Fibroblast of lung (primary cell): ENCODE data around the gene DPYD. TPM values are rescaled to one million over a fixed set of nuclear protein-coding genes. Genes with fewer than 3 reads are reported as not detected.

Experiments
- DNase-seq, 2 donors: peaks; one replicate each; pipeline versions ENCODE4 v3.0.0 to v3.0.0-alpha.2; 2010; ENCODE audit warnings: low read depth in 2 of 2
- H2AFZ ChIP-seq: 2 replicates; pipeline ENCODE4 v1.5.1; 2012; ENCODE audit warnings: low read length, control low read depth, inconsistent platforms
- H3K27ac ChIP-seq: 2 replicates; pipeline ENCODE4 v1.5.1; 2011; ENCODE audit warnings: low read length, control low read depth; ENCODE audit not compliant: insufficient read depth
- H3K27me3 ChIP-seq: 2 replicates; pipeline ENCODE4 v1.5.1; 2011; ENCODE audit warnings: mild to moderate bottlenecking, low read length; ENCODE audit not compliant: control insufficient read depth, insufficient read depth
- H3K36me3 ChIP-seq: 2 replicates; pipeline ENCODE4 v1.5.1; 2011; ENCODE audit warnings: low read length; ENCODE audit not compliant: control insufficient read depth, insufficient read depth
- H3K4me1 ChIP-seq: 2 replicates; pipeline ENCODE4 v1.5.1; 2011; ENCODE audit warnings: low read length; ENCODE audit not compliant: control insufficient read depth, insufficient read depth; ENCODE audit errors: extremely low read depth
- H3K4me2 ChIP-seq: 2 replicates; pipeline ENCODE4 v1.5.1; 2011; ENCODE audit warnings: low read length, control low read depth; ENCODE audit not compliant: insufficient read depth; ENCODE audit errors: extremely low read depth
- H3K4me3 ChIP-seq, 4 experiments: fragments of 200-600 bp in 1 of 4; sonication (generic) in 1 of 4; replicated peaks in 1 of 4; 2 replicates each; pipeline ENCODE4 v1.5.1; 2011 to 2016; ENCODE audit warnings: low read length in 4 of 4, low read depth in 3 of 4, mild to moderate bottlenecking in 3 of 4, control low read depth in 2 of 4, inconsistent platforms in 1 of 4, mixed read lengths in 1 of 4; ENCODE audit not compliant: insufficient read depth in 1 of 4; ENCODE audit errors: control extremely low read depth in 1 of 4
- H3K79me2 ChIP-seq: 2 replicates; pipeline ENCODE4 v1.5.1; 2012; ENCODE audit warnings: mild to moderate bottlenecking, low read length, inconsistent platforms; ENCODE audit not compliant: control insufficient read depth, insufficient read depth
- H3K9ac ChIP-seq: 2 replicates; pipeline ENCODE4 v1.5.1; 2011; ENCODE audit warnings: mild to moderate bottlenecking, low read length, control low read depth; ENCODE audit not compliant: insufficient read depth
- H3K9me3 ChIP-seq: 2 replicates; pipeline ENCODE4 v1.5.1; 2012; ENCODE audit warnings: low read depth, low read length; ENCODE audit not compliant: control insufficient read depth, insufficient read depth
- H4K20me1 ChIP-seq: 2 replicates; pipeline ENCODE4 v1.5.1; 2011; ENCODE audit warnings: low read length; ENCODE audit not compliant: control insufficient read depth, insufficient read depth; ENCODE audit errors: extremely low read depth
- CTCF ChIP-seq, 2 donors: IDR thresholded peaks in 1 of 2; conservative IDR thresholded peaks in 1 of 2; 1 replicate in 1 of 2; 2 replicates in 1 of 2; pipeline ENCODE4 v1.5.1; 2011 to 2012; ENCODE audit warnings: low read length in 2 of 2, control low read depth in 1 of 2, inconsistent platforms in 1 of 2, low read depth in 1 of 2, mild to moderate bottlenecking in 1 of 2
- EZH2 ChIP-seq: IDR thresholded peaks from 2 replicates; pipeline ENCODE4 v1.5.1; 2012; ENCODE audit warnings: low read length, control low read depth, mild to moderate bottlenecking; ENCODE audit errors: missing control alignments
- polyA plus RNA-seq, 2 donors: library from polyadenylated mRNA; depleted of rRNA in 1 of 2; stranded (reverse) in 1 of 2; unstranded in 1 of 2; fragments of >200 nt; gene quantifications; 2 replicates each; pipeline ENCODE4 v1.2.1, GENCODE V29; 2011 to 2012; ENCODE audit warnings: missing spikeins in 1 of 2
- total RNA-seq: library from RNA; depleted of rRNA; stranded (reverse); fragments of >200 nt; gene quantifications from 2 replicates; pipeline ENCODE4 v1.2.1, GENCODE V29; 2014

The DPYD gene
- total and polyA plus RNA-seq, 2 donors (not counting 1 experiment from before 2014, with no cell fraction given) = 32.0 to 63.1 TPM

DNA sequence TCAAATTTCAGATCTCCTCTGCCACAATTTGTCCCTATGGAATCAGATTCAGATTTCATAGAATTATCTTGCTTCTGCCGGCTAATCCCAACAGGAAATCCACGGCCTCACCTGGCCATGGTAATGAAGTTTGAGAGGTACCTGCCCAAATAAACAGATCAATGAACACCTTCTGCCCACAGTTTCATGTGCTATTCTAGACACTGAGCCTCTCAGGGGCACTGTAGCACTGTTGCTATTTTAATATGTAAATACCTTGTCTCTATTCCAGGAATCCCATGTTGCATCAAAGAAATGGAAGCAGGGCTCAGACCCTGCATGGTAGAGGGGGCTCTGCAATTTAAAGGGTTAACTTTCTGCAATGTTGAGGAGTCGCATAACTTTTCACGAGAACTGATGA lies 606.1 kb downstream of the DPYD start:
- Histone ChIP-seq H3K36me3 (no peaks in the 10 kb centered on the region), H2AFZ (no peak overlapping the region)
- TF ChIP-seq EZH2 = no peak
- no peak for TF ChIP-seq CTCF (conservative IDR thresholded peaks at IDR 0.05 in 1 of 2, IDR thresholded peaks at IDR 0.05 in 1 of 2; ENCODE audit: low read depth in 1 of 2, low read length in 2 of 2)

DNA sequence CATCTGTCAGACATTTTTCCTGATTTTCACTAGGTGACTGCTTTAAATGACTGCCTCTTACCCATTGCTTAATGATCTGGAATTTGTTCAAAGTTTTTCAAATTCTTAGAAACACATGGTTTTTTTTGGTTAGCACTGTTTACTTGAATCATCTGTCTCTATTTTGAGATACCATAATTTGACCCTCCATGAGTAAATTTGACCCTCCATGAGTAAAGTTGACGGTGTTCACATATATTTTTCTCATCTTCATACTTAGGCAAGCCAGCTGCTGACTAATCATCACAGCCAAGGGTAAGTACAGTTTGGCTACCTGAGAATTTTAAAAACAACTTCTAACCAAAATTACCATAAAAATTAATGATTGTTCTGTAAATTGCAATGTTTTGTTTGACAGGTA lies 612.7 kb downstream of the DPYD start:
- H3K9me3 ChIP-seq = no peaks in the 10 kb centered on the region
- no peak for TF ChIP-seq CTCF (conservative IDR thresholded peaks at IDR 0.05 in 1 of 2, IDR thresholded peaks at IDR 0.05 in 1 of 2; ENCODE audit: low read depth in 1 of 2, low read length in 2 of 2)
- no peak for TF ChIP-seq EZH2
- no peak overlapping the region for H3K9ac ChIP-seq
- H3K4me1 ChIP-seq = no peaks in the 10 kb centered on the region
- no peaks in the 10 kb centered on the region for H3K27me3 ChIP-seq
- no peaks in the 10 kb centered on the region for H3K36me3 ChIP-seq
- H3K27ac ChIP-seq = no peak overlapping the region
- no peaks in the 10 kb centered on the region for H4K20me1 ChIP-seq
- DNase-seq = peak; percentile 36 to 82
- no peak overlapping the region for H3K4me2 ChIP-seq
- no peak overlapping the region for H3K4me3 ChIP-seq
- no peak overlapping the region for H2AFZ ChIP-seq
- no peaks in the 10 kb centered on the region for H3K79me2 ChIP-seq

More for the DNA sequence above, 606.1 kb downstream of the DPYD start:
- H4K20me1 ChIP-seq = no peaks in the 10 kb centered on the region
- H3K4me2 ChIP-seq = no peak overlapping the region
- H3K4me3 ChIP-seq = no peak overlapping the region
- DNase-seq = no peak
- no peaks in the 10 kb centered on the region for H3K27me3 ChIP-seq
- H3K4me1 ChIP-seq = no peaks in the 10 kb centered on the region
- no peak overlapping the region for H3K9ac ChIP-seq
- no peaks in the 10 kb centered on the region for H3K9me3 ChIP-seq
- no peak overlapping the region for H3K27ac ChIP-seq
- H3K79me2 ChIP-seq = no peaks in the 10 kb centered on the region

DNA sequence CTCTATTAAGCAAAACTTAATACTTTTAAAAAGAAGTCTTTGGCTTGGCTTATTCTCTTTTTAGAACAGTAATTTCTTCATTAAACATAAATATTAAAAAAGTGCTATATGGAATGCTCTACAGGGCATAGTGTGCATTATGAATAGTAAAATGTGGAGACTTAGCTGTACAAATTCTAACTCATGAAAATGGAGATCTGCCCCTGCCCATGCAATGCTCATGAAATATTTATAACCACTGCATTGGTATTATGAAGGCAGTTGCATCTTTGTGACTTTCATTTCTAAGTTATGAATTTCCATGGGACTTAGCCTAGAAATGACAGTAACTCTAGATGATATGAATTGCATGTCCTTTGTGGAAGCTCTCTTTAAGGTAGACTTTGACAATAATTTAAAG lies 613.3 kb downstream of the DPYD start:
- Histone ChIP-seq H3K79me2 (no peaks in the 10 kb centered on the region), H3K27ac (no peak overlapping the region), H2AFZ (no peak overlapping the region), H3K4me2 (no peak overlapping the region), H3K27me3 (no peaks in the 10 kb centered on the region), H3K4me1 (no peaks in the 10 kb centered on the region), H3K9me3 (no peaks in the 10 kb centered on the region), H3K9ac (no peak overlapping the region), H4K20me1 (no peaks in the 10 kb centered on the region), H3K4me3 (no peak overlapping the region), H3K36me3 (no peaks in the 10 kb centered on the region)
- no peak for TF ChIP-seq CTCF (conservative IDR thresholded peaks at IDR 0.05 in 1 of 2, IDR thresholded peaks at IDR 0.05 in 1 of 2; ENCODE audit: low read depth in 1 of 2, low read length in 2 of 2)
- no peak for TF ChIP-seq EZH2
- no peak for DNase-seq
